Measurements from ENCODE around the gene ADNP.

DNA sequence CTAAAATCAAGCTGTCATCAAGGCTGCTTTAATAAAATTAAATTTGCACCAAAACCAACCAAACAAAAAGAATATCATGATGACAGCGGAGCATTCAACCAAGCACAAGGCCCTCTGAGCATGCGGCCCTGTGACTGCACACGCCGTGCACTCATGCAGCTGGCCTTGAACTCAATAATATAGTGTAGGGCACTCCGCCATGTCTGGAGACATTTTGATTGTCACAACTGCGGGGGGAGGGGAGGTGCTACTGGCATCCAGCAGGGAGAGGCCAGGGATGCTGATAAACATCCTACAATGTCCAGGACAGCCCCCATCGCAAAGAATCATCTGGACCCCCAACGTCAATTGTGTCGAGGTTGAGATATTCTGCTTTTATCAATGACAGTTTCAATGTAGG is 37.1 kb upstream of the ADNP start:
- TF ChIP-seq EZH2 (IDR thresholded peaks at IDR 0.05; ENCODE audit: borderline replicate concordance, low read length) = no peak
- TF ChIP-seq, protein P1, sequence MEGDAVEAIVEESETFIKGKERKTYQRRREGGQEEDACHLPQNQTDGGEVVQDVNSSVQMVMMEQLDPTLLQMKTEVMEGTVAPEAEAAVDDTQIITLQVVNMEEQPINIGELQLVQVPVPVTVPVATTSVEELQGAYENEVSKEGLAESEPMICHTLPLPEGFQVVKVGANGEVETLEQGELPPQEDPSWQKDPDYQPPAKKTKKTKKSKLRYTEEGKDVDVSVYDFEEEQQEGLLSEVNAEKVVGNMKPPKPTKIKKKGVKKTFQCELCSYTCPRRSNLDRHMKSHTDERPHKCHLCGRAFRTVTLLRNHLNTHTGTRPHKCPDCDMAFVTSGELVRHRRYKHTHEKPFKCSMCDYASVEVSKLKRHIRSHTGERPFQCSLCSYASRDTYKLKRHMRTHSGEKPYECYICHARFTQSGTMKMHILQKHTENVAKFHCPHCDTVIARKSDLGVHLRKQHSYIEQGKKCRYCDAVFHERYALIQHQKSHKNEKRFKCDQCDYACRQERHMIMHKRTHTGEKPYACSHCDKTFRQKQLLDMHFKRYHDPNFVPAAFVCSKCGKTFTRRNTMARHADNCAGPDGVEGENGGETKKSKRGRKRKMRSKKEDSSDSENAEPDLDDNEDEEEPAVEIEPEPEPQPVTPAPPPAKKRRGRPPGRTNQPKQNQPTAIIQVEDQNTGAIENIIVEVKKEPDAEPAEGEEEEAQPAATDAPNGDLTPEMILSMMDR (conservative IDR thresholded peaks at IDR 0.05 in 1 of 2, IDR thresholded peaks at IDR 0.05 in 1 of 2; ENCODE audit: extremely low read depth in 1 of 2, insufficient read depth in 1 of 2, low read depth in 1 of 2, low read length in 2 of 2) = no peak
